ENCODE measurements around the gene FAM8A1.
"Not testable (repeated sequence)": the region's sequence is repeated elsewhere in the genome, so short reads cannot be mapped to it uniquely, and the experiment has no call there.

Gene FAM8A1

GRCh38 chr6:17599877-17600526 lies at the start of gene FAM8A1:
Gene FAM8A1 (plus strand): TSS chr6:17600302. CDS start chr6:17600410, 108 bp downstream.
- DNase-seq: peak; percentile 97

GRCh38 chr6:17551383-17551958 lies 48.6 kb upstream of the FAM8A1 start:
- no peak for DNase-seq

- DNase-seq: no peak
These were observed 47.2 kb upstream of the FAM8A1 start for GRCh38 chr6:17552861-17553260.

GRCh38 chr6:17556014-17556413 lies 44.1 kb upstream of the FAM8A1 start:
- DNase-seq: no peak

- no peak for DNase-seq
These were observed 37.5 kb upstream of the FAM8A1 start for GRCh38 chr6:17562636-17563035.

GRCh38 chr6:17565399-17565798 lies 34.7 kb upstream of the FAM8A1 start:
- no peak for DNase-seq

GRCh38 chr6:17574866-17575560 lies 25.1 kb upstream of the FAM8A1 start:
- no peak for DNase-seq

GRCh38 chr6:17577059-17577458 lies 23.0 kb upstream of the FAM8A1 start:
- DNase-seq: no peak

- DNase-seq: peak; percentile 72
These were observed 19.5 kb upstream of the FAM8A1 start for GRCh38 chr6:17580518-17581048.

GRCh38 chr6:17581282-17581681 lies 18.8 kb upstream of the FAM8A1 start:
- DNase-seq: not testable (repeated sequence)

- no peak for DNase-seq
These were observed 16.3 kb upstream of the FAM8A1 start for GRCh38 chr6:17583811-17584210.

GRCh38 chr6:17584241-17584803 lies 15.8 kb upstream of the FAM8A1 start:
- peak; percentile 83 for DNase-seq

GRCh38 chr6:17585766-17586490 lies 14.2 kb upstream of the FAM8A1 start:
- DNase-seq: peak; percentile 42

GRCh38 chr6:17586623-17587022 lies 13.5 kb upstream of the FAM8A1 start:
- not testable (repeated sequence) for DNase-seq

GRCh38 chr6:17588011-17588410 lies 12.1 kb upstream of the FAM8A1 start:
- DNase-seq: no peak

- no peak for DNase-seq
These were observed 10.6 kb upstream of the FAM8A1 start for GRCh38 chr6:17589406-17590096.

GRCh38 chr6:17591287-17591686 lies 8.8 kb upstream of the FAM8A1 start:
- DNase-seq: no peak

GRCh38 chr6:17593246-17593645 lies 6.9 kb upstream of the FAM8A1 start:
- no peak for DNase-seq

- DNase-seq: no peak
These were observed 4.0 kb upstream of the FAM8A1 start for GRCh38 chr6:17596085-17596484.

GRCh38 chr6:17600527-17601385 lies 654 bp downstream of the FAM8A1 start:
- peak; percentile 64 for DNase-seq

GRCh38 chr6:17601386-17601703 lies 1.2 kb downstream of the FAM8A1 start:
- DNase-seq: peak; percentile 24

All from hematopoietic multipotent progenitor cell treated with erythropoietin and hydrocortisone succinate and interleukin-3 and kit ligand, for 4 days (in vitro differentiated cells).